ENCODE measurements around the gene RPL36A.

GRCh38 chrX:101388604-101389003 lies 2.2 kb upstream of the RPL36A start:
- TF ChIP-seq CTCF (IDR thresholded peaks at IDR 0.05 in 8 of 11, conservative IDR thresholded peaks at IDR 0.05 in 3 of 11) = no peak
- TF ChIP-seq POLR2A (IDR thresholded peaks at IDR 0.05) = no peak
